ENCODE measurements around the gene CCDC40. TPM values are rescaled to one million over a fixed set of nuclear protein-coding genes. Genes with fewer than 3 reads are reported as not detected.

The CCDC40 gene
- total RNA-seq, 1 experiment from 2014 or later, result 16.3 TPM

DNA sequence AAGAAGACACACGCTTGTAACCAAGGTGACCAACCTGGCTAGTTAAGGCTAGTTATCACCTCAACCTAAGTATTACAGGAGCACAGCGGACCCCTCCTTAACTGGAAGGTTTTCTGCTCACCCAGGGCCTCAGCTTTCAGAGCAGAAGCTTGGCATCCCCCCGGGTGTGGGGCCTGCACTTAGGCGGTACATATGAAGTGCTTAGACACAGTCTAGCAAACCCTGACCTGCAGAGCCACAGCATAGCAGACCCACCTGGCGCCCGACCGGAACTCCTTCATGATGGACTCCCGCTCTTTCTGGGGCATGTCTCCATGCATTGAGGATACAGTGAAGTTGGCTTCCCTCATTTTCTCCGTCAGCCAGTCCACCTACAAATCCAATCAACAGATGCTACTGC is 100.7 kb downstream of the CCDC40 start:
- Mint-ChIP-seq H3K4me3 (no peak overlapping the region), H3K36me3 (peaks cover 88% of the 10 kb centered on the region), H3K9me3 (no peaks in the 10 kb centered on the region), H3K27me3 (ENCODE audit: low read depth) (no peaks in the 10 kb centered on the region), H3K4me1 (no peaks in the 10 kb centered on the region), H3K27ac (no peak overlapping the region)
- ATAC-seq (no peak), DNase-seq (ENCODE audit: low spot score) (no peak)
- POLR2A ChIA-PET, result no interaction called here
- no peak for TF ChIP-seq KAT7 (CRISPR knock-in tag; IDR thresholded peaks at IDR 0.05; ENCODE audit: borderline replicate concordance)
- TF ChIP-seq, protein P1, sequence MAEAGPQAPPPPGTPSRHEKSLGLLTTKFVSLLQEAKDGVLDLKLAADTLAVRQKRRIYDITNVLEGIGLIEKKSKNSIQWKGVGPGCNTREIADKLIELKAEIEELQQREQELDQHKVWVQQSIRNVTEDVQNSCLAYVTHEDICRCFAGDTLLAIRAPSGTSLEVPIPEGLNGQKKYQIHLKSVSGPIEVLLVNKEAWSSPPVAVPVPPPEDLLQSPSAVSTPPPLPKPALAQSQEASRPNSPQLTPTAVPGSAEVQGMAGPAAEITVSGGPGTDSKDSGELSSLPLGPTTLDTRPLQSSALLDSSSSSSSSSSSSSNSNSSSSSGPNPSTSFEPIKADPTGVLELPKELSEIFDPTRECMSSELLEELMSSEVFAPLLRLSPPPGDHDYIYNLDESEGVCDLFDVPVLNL (CRISPR knock-in tag; IDR thresholded peaks at IDR 0.05; ENCODE audit: borderline replicate concordance, low read depth), result no peak
- CTCF ChIA-PET, result no interaction called here

DNA sequence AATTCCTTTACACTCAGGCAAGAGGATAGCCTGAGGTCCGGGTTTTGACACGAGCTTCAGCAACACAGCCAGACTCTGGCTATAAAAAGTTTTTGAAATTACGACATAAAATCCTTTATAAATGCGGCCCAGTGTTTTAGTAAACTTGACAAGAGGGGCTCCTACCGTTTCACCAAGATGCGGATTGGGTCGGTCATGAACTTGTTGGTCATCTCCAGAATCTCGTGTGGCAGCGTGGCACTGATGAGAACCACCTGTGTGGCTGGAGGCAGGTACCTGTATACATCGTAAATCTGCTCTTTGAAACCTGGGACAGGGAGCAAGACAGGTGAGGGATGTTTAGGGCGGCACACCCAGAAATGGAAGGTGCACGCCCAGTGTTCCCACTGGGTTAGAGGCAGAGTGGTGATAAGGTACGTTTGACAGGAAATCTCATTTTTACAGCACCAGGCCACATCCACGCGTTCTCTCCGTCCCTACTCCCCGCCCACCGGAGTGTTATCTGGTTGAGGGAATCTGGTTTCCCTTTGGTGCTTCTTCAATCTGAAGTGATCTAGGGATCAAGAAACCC is 102.5 kb downstream of the CCDC40 start:
- Mint-ChIP-seq H3K4me3 (no peak overlapping the region), H3K4me1 (no peaks in the 10 kb centered on the region), H3K27ac (no peak overlapping the region), H3K27me3 (ENCODE audit: low read depth) (no peaks in the 10 kb centered on the region), H3K36me3 (peaks cover 92% of the 10 kb centered on the region), H3K9me3 (no peaks in the 10 kb centered on the region)
- ChIA-PET POLR2A (no interaction called here), CTCF (interaction anchor here (0.9 kb wide), 1 partner anchor 37 kb away, joined by 6 read pairs; the partner anchor contains the start of gene GAA)
- no peak for TF ChIP-seq ZNF263 (CRISPR knock-in tag; IDR thresholded peaks at IDR 0.05; ENCODE audit: low read depth)
- TF ChIP-seq ZNF232 (CRISPR knock-in tag; IDR thresholded peaks at IDR 0.05), result no peak
- TF ChIP-seq JUN (CRISPR knock-in tag; IDR thresholded peaks at IDR 0.05), result no peak
- no peak for TF ChIP-seq ESRRA (CRISPR knock-in tag; IDR thresholded peaks at IDR 0.05; ENCODE audit: borderline replicate concordance)
- TF ChIP-seq, protein P2, sequence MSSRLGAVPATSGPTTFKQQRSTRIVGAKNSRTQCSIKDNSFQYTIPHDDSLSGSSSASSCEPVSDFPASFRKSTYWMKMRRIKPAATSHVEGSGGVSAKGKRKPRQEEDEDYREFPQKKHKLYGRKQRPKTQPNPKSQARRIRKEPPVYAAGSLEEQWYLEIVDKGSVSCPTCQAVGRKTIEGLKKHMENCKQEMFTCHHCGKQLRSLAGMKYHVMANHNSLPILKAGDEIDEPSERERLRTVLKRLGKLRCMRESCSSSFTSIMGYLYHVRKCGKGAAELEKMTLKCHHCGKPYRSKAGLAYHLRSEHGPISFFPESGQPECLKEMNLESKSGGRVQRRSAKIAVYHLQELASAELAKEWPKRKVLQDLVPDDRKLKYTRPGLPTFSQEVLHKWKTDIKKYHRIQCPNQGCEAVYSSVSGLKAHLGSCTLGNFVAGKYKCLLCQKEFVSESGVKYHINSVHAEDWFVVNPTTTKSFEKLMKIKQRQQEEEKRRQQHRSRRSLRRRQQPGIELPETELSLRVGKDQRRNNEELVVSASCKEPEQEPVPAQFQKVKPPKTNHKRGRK (CRISPR knock-in tag; IDR thresholded peaks at IDR 0.05; ENCODE audit: borderline replicate concordance), result no peak
- DNase-seq (ENCODE audit: low spot score) (no peak), ATAC-seq (no peak)

DNA sequence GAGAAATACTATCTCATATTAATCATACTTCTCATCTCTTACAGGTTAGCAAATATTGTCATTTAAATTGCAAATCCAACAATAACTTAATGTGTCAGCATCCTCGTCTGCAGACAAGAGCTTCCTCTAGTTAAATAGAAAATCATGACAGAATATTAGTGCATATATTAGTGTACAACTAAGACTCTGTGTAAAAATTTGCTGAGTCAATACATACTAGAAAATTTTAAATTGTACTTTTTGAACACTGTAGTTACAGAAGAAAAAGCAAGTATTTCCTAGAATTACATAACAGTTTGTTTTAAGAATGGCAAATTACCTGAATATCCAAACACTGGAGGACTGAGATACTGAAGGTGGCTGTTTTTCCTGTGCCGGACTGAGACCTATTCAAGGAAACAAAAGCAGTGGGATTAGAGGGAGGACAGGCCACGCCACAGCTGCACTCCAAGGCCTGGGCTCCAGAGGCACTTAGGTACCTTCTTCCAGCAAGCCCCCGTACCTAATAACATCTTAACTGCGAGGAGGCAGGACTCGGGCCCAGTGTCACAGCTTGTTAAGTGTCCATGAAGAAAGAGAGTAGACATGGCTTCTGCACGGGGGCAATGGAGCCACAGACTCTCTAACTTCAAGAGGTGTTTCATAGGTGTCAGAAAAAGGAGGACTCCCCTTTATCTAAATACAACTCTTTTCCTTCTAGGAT is 105.2 kb downstream of the CCDC40 start:
- DNase-seq (ENCODE audit: low spot score) (no peak), ATAC-seq (no peak)
- Mint-ChIP-seq H3K27me3 (ENCODE audit: low read depth) (no peaks in the 10 kb centered on the region), H3K4me1 (peaks cover 17% of the 10 kb centered on the region), H3K4me3 (no peak overlapping the region), H3K9me3 (no peaks in the 10 kb centered on the region), H3K27ac (no peak overlapping the region), H3K36me3 (peaks cover 75% of the 10 kb centered on the region)
- ChIA-PET POLR2A (no interaction called here), CTCF (interaction anchor here (1.3 to 5.6 kb wide), 3 partner anchors 17 to 50 kb away, joined by 3 to 35 read pairs (median 6); partner anchors contain the start of gene GAA)
- no peak for TF ChIP-seq NFATC4 (CRISPR knock-in tag; IDR thresholded peaks at IDR 0.05)
- no peak for TF ChIP-seq ZNF317 (CRISPR knock-in tag; IDR thresholded peaks at IDR 0.05; ENCODE audit: borderline replicate concordance, low read depth)
- TF ChIP-seq GABPB1 (CRISPR knock-in tag; IDR thresholded peaks at IDR 0.05), result no peak
- TF ChIP-seq ZNF138 (CRISPR knock-in tag; conservative IDR thresholded peaks at IDR 0.05), result no peak
- TF ChIP-seq, protein P3, sequence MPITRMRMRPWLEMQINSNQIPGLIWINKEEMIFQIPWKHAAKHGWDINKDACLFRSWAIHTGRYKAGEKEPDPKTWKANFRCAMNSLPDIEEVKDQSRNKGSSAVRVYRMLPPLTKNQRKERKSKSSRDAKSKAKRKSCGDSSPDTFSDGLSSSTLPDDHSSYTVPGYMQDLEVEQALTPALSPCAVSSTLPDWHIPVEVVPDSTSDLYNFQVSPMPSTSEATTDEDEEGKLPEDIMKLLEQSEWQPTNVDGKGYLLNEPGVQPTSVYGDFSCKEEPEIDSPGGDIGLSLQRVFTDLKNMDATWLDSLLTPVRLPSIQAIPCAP (CRISPR knock-in tag; IDR thresholded peaks at IDR 0.05), result no peak
- no peak for TF ChIP-seq SMAD3 (CRISPR knock-in tag; IDR thresholded peaks at IDR 0.05; ENCODE audit: borderline replicate concordance)
- TF ChIP-seq HMGA2 (CRISPR knock-in tag; IDR thresholded peaks at IDR 0.05), result no peak
- TF ChIP-seq, protein P4, sequence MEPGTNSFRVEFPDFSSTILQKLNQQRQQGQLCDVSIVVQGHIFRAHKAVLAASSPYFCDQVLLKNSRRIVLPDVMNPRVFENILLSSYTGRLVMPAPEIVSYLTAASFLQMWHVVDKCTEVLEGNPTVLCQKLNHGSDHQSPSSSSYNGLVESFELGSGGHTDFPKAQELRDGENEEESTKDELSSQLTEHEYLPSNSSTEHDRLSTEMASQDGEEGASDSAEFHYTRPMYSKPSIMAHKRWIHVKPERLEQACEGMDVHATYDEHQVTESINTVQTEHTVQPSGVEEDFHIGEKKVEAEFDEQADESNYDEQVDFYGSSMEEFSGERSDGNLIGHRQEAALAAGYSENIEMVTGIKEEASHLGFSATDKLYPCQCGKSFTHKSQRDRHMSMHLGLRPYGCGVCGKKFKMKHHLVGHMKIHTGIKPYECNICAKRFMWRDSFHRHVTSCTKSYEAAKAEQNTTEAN (CRISPR knock-in tag; IDR thresholded peaks at IDR 0.05), result no peak
- TF ChIP-seq, protein P5, sequence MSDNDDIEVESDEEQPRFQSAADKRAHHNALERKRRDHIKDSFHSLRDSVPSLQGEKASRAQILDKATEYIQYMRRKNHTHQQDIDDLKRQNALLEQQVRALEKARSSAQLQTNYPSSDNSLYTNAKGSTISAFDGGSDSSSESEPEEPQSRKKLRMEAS (CRISPR knock-in tag; IDR thresholded peaks at IDR 0.05), result no peak
- no peak for TF ChIP-seq TEAD4 (CRISPR knock-in tag; IDR thresholded peaks at IDR 0.05)
- TF ChIP-seq, protein P6, sequence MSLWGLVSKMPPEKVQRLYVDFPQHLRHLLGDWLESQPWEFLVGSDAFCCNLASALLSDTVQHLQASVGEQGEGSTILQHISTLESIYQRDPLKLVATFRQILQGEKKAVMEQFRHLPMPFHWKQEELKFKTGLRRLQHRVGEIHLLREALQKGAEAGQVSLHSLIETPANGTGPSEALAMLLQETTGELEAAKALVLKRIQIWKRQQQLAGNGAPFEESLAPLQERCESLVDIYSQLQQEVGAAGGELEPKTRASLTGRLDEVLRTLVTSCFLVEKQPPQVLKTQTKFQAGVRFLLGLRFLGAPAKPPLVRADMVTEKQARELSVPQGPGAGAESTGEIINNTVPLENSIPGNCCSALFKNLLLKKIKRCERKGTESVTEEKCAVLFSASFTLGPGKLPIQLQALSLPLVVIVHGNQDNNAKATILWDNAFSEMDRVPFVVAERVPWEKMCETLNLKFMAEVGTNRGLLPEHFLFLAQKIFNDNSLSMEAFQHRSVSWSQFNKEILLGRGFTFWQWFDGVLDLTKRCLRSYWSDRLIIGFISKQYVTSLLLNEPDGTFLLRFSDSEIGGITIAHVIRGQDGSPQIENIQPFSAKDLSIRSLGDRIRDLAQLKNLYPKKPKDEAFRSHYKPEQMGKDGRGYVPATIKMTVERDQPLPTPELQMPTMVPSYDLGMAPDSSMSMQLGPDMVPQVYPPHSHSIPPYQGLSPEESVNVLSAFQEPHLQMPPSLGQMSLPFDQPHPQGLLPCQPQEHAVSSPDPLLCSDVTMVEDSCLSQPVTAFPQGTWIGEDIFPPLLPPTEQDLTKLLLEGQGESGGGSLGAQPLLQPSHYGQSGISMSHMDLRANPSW (CRISPR knock-in tag; conservative IDR thresholded peaks at IDR 0.05; ENCODE audit: low read depth), result no peak
- no peak for TF ChIP-seq ESRRA (CRISPR knock-in tag; IDR thresholded peaks at IDR 0.05; ENCODE audit: borderline replicate concordance)

All from WTC11 (cell line).